Measurements from ENCODE around the gene MS4A2. TPM values are rescaled to one million over a fixed set of nuclear protein-coding genes. Genes with fewer than 3 reads are reported as not detected.

Gene MS4A2
- total RNA-seq, 1 experiment from 2014 or later: not detected

DNA sequence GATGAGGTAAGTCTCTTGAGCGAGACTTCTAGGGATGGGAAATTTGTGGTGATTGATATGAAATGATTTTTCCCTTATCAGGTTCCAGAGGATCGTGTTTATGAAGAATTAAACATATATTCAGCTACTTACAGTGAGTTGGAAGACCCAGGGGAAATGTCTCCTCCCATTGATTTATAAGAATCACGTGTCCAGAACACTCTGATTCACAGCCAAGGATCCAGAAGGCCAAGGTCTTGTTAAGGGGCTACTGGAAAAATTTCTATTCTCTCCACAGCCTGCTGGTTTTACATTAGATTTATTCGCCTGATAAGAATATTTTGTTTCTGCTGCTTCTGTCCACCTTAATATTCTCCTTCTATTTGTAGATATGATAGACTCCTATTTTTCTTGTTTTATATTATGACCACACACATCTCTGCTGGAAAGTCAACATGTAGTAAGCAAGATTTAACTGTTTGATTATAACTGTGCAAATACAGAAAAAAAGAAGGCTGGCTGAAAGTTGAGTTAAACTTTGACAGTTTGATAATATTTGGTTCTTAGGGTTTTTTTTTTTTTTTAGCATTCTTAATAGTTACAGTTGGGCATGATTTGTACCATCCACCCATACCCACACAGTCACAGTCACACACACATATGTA is 7.1 kb downstream of the MS4A2 start (continued):
- no peak for TF ChIP-seq MAX (IDR thresholded peaks at IDR 0.05)
- TF ChIP-seq SRF (IDR thresholded peaks at IDR 0.05; ENCODE audit: low read depth): no peak
- TF ChIP-seq POLR2AphosphoS5 (IDR thresholded peaks at IDR 0.05; ENCODE audit: low read depth, low read length): no peak
- TF ChIP-seq EZH2 (IDR thresholded peaks at IDR 0.05): no peak
- TF ChIP-seq, protein P1, sequence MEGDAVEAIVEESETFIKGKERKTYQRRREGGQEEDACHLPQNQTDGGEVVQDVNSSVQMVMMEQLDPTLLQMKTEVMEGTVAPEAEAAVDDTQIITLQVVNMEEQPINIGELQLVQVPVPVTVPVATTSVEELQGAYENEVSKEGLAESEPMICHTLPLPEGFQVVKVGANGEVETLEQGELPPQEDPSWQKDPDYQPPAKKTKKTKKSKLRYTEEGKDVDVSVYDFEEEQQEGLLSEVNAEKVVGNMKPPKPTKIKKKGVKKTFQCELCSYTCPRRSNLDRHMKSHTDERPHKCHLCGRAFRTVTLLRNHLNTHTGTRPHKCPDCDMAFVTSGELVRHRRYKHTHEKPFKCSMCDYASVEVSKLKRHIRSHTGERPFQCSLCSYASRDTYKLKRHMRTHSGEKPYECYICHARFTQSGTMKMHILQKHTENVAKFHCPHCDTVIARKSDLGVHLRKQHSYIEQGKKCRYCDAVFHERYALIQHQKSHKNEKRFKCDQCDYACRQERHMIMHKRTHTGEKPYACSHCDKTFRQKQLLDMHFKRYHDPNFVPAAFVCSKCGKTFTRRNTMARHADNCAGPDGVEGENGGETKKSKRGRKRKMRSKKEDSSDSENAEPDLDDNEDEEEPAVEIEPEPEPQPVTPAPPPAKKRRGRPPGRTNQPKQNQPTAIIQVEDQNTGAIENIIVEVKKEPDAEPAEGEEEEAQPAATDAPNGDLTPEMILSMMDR (IDR thresholded peaks at IDR 0.05 in 2 of 3, conservative IDR thresholded peaks at IDR 0.05 in 1 of 3; ENCODE audit: borderline replicate concordance in 1 of 3, insufficient read depth in 1 of 3, low read depth in 2 of 3, low read length in 2 of 3): no peak
- TF ChIP-seq CBX3 (IDR thresholded peaks at IDR 0.05; ENCODE audit: low read depth): no peak
- TF ChIP-seq ATF3 (IDR thresholded peaks at IDR 0.05): no peak
- TF ChIP-seq SP1 (IDR thresholded peaks at IDR 0.05; ENCODE audit: low read depth): no peak

GRCh38 chr11:60097189-60097588 is 8.7 kb downstream of the MS4A2 start:
- DNase-seq (ENCODE audit: low read depth, low spot score): no peak
- no peak overlapping the region for H3K9ac ChIP-seq (ENCODE audit: low read length)
- no TSS peak for BruUV-seq (replicated peaks)
- H3K9me3 ChIP-seq (ENCODE audit: control insufficient read depth in 1 of 2, insufficient read depth in 1 of 2, low read depth in 1 of 2, low read length in 2 of 2): no peaks in the 10 kb centered on the region
- TF ChIP-seq POLR2A (IDR thresholded peaks at IDR 0.05; ENCODE audit: borderline replicate concordance, extremely low read depth, insufficient read depth, insufficient read length) (no peak), SIN3A (IDR thresholded peaks at IDR 0.05; ENCODE audit: low read depth) (no peak), SRF (IDR thresholded peaks at IDR 0.05; ENCODE audit: low read depth) (no peak), YY1 (IDR thresholded peaks at IDR 0.05; ENCODE audit: extremely low read depth, insufficient replicate concordance, low read depth, low read length) (no peak), EZH2 (IDR thresholded peaks at IDR 0.05) (no peak)
- RAD21 ChIA-PET (ENCODE audit: low non-redundant PET in 1 of 2, low total read pairs in 2 of 2, uncharacterized antibody in 2 of 2, unreplicated experiment in 2 of 2): no interaction called here
- H3K79me2 ChIP-seq (ENCODE audit: insufficient read depth, low read length): no peaks in the 10 kb centered on the region
- no peak for ATAC-seq
- H3K27ac ChIP-seq (ENCODE audit: low read depth, low read length): no peak overlapping the region
- no peaks in the 10 kb centered on the region for H3K4me1 ChIP-seq (ENCODE audit: control insufficient read depth in 1 of 2, insufficient read depth in 2 of 2, low read length in 2 of 2)
- H4K20me1 ChIP-seq (ENCODE audit: insufficient read depth): no peaks in the 10 kb centered on the region
- POLR2A ChIA-PET: interaction anchor here (0.7 kb wide), 1 partner anchor 208 kb away, joined by 3 read pairs; no protein-coding TSS in a partner anchor
- CTCF ChIA-PET: no interaction called here
- H3K9me2 ChIP-seq (ENCODE audit: insufficient read depth): no peaks in the 10 kb centered on the region
- no peak overlapping the region for H3K4me2 ChIP-seq (ENCODE audit: low read length)
- H3K27me3 ChIP-seq (ENCODE audit: insufficient read depth, low read length): no peaks in the 10 kb centered on the region
- no peaks in the 10 kb centered on the region for H3K36me3 ChIP-seq (ENCODE audit: control insufficient read depth in 1 of 2, insufficient read depth in 2 of 2, low read length in 2 of 2)
- intact Hi-C loops (cut with micrococcal nuclease): no loop called here
- no peak overlapping the region for H3K4me3 ChIP-seq (replicated peaks in 1 of 2; ENCODE audit: low read depth in 1 of 2, low read length in 2 of 2)
- no peak overlapping the region for H2AFZ ChIP-seq (ENCODE audit: low read depth, low read length, poor library complexity, severe bottlenecking)

All from HCT116 (cell line).